Type B pancreatic cell (in vitro differentiated cells): Measurements from ENCODE around the gene LRFN2. TPM values are rescaled to one million over a fixed set of nuclear protein-coding genes. Genes with fewer than 3 reads are reported as not detected.

Experiments
- DNase-seq: peaks from one replicate; pipeline ENCODE4 v3.0.0; 2021; ENCODE audit warnings: mixed read lengths; ENCODE audit not compliant: unreplicated experiment; ENCODE audit errors: extremely low spot score
- H3K27ac Mint-ChIP-seq: 2 replicates; pipeline ENCODE4 v1.8.0; 2021; ENCODE audit warnings: mild to moderate bottlenecking, mixed read lengths
- H3K27me3 Mint-ChIP-seq: 2 replicates; pipeline ENCODE4 v1.8.0; 2021; ENCODE audit warnings: mixed read lengths
- H3K36me3 Mint-ChIP-seq: 2 replicates; pipeline ENCODE4 v1.8.0; 2021; ENCODE audit warnings: mixed read lengths
- H3K4me1 Mint-ChIP-seq: one replicate; pipeline ENCODE4 v1.8.0; 2021; ENCODE audit warnings: mixed read lengths; ENCODE audit not compliant: unreplicated experiment
- H3K4me3 Mint-ChIP-seq: 2 replicates; pipeline ENCODE4 v1.8.0; 2021; ENCODE audit warnings: mild to moderate bottlenecking, mixed read lengths
- H3K9me3 Mint-ChIP-seq: 2 replicates; pipeline ENCODE4 v1.8.0; 2021; ENCODE audit warnings: mixed read lengths
- CTCF ChIP-seq: fragments of 200-600 bp; sonication (generic); conservative IDR thresholded peaks from 2 replicates; pipeline ENCODE4 v1.5.0; 2021; ENCODE audit warnings: antibody characterized with exemption, mild to moderate bottlenecking
- total RNA-seq: library from RNA; stranded (reverse); gene quantifications from 2 replicates; pipeline ENCODE4 v1.2.1, GENCODE V29; 2021; ENCODE audit warnings: low replicate concordance

The LRFN2 gene
- total RNA-seq, 1 donor from 2014 or later: 3.4 TPM

- peaks cover 10% of the 10 kb centered on the region for H3K4me1 Mint-ChIP-seq
- no peak overlapping the region for H3K27ac Mint-ChIP-seq
- TF ChIP-seq CTCF: peak; percentile 49
- no peak overlapping the region for H3K4me3 Mint-ChIP-seq
- no peaks in the 10 kb centered on the region for H3K9me3 Mint-ChIP-seq
- peaks cover 20% of the 10 kb centered on the region for H3K27me3 Mint-ChIP-seq
- H3K36me3 Mint-ChIP-seq: no peaks in the 10 kb centered on the region
- no peak for DNase-seq
These were observed 50.7 kb downstream of the LRFN2 start for GRCh38 chr6:40536442-40536841.

GRCh38 chr6:40535819-40536380 is 51.3 kb downstream of the LRFN2 start:
- no peak overlapping the region for H3K4me3 Mint-ChIP-seq
- no peaks in the 10 kb centered on the region for H3K36me3 Mint-ChIP-seq
- no peak for DNase-seq
- H3K4me1 Mint-ChIP-seq: peaks cover 13% of the 10 kb centered on the region
- H3K9me3 Mint-ChIP-seq: no peaks in the 10 kb centered on the region
- TF ChIP-seq CTCF: no peak
- H3K27ac Mint-ChIP-seq: no peak overlapping the region
- peaks cover 21% of the 10 kb centered on the region for H3K27me3 Mint-ChIP-seq

GRCh38 chr6:40535110-40535818 is 51.9 kb downstream of the LRFN2 start:
- no peak for DNase-seq
- Mint-ChIP-seq H3K27ac (no peak overlapping the region), H3K36me3 (no peaks in the 10 kb centered on the region), H3K9me3 (no peaks in the 10 kb centered on the region), H3K4me1 (peaks cover 13% of the 10 kb centered on the region), H3K4me3 (no peak overlapping the region), H3K27me3 (peaks cover 26% of the 10 kb centered on the region)
- no peak for TF ChIP-seq CTCF

- Mint-ChIP-seq H3K27me3 (peaks cover 16% of the 10 kb centered on the region), H3K4me1 (peaks cover 17% of the 10 kb centered on the region), H3K36me3 (no peaks in the 10 kb centered on the region), H3K4me3 (no peak overlapping the region), H3K27ac (no peak overlapping the region), H3K9me3 (no peaks in the 10 kb centered on the region)
- DNase-seq: no peak
- TF ChIP-seq CTCF: no peak
These were observed 54.7 kb downstream of the LRFN2 start for GRCh38 chr6:40532349-40533000.

- DNase-seq: no peak
- Mint-ChIP-seq H3K4me1 (peaks cover 16% of the 10 kb centered on the region), H3K36me3 (no peaks in the 10 kb centered on the region), H3K9me3 (no peaks in the 10 kb centered on the region), H3K27me3 (peaks cover 16% of the 10 kb centered on the region), H3K4me3 (no peak overlapping the region), H3K27ac (no peak overlapping the region)
- no peak for TF ChIP-seq CTCF
These were observed 57.2 kb downstream of the LRFN2 start for GRCh38 chr6:40529919-40530318.
